GM21423 (cell line): Measurements from ENCODE around the gene SNORC.

Experiments used
- ATAC-seq: cut with Tn5 transposase; IDR thresholded peaks from one replicate; pipeline ENCODE4 v1.9.1; 2021; ENCODE audit warnings: mild to moderate bottlenecking, moderate library complexity; ENCODE audit not compliant: unreplicated experiment

SNORC gene

DNA sequence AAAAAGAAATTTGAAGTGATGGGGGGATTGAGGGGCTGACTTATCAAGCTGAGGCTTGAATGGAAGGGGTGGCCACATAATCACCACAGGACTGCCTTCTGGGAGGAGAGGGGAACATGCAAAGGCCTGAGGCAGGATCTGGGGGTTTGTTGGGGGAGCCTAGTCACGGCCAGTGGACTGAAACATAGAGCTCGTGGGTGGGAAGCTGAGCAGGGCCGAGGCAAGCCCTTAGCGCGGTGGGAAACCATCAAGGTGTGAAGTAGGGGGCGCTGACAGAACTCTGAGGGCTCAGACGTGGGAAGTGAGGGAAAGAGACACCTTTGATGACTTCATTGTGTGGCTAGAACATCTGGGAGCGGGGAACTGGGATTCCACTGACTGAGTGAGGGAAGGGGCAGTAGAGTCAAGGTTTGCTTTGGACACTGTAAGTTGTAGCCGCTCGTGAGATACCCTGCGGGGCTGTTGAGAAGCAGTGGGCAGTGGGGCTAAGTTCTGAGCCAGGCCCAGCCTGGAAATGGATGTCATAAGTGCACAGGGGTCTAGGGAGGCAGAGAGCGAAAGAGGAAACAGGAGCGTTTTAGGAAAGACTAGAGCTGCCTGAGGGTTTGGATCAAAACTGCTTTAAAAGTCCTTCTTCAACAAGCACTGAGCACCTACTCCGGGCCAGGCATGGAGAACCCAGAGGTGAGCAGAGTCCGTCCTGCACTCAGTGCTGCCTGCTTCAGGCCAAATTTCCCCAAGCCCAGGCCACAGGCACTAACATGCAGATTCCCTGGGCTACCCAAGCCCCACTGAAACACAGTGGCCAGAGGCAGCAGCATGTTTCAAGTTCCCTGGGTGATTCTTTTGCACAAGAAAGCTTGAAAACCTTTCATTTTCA, 686 bp upstream of the SNORC start:
- no peak for ATAC-seq

DNA sequence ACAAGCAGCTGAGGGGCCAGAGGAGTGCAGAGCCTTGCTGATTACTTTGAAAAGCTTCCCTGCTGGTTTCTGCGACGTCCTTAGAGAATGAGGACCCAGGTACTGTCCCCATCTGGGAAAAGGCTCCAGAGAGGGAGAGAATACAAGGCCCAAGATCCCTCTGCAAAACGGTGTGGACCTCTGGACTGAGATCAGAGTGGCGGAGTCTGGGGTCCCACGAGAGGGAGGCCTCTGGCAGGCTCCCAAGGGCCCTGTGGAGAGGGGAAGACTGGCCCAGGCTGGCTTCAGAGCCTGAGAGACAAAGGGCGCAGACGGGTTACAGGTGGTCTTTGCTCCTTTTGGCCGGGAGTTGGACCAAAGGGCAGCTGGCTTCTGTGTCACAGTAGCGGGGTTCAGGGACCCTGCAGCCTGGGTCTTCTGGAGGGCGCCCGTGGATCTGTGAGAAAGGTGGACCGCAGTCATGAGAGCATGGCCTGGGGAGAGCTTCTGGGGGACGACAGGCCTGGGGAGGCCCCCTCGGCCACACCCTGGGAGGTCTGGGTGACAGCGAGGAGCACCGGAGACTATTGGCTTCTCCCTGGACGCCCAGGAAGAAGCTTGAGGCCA, 805 bp downstream of the SNORC start:
- ATAC-seq: no peak

DNA sequence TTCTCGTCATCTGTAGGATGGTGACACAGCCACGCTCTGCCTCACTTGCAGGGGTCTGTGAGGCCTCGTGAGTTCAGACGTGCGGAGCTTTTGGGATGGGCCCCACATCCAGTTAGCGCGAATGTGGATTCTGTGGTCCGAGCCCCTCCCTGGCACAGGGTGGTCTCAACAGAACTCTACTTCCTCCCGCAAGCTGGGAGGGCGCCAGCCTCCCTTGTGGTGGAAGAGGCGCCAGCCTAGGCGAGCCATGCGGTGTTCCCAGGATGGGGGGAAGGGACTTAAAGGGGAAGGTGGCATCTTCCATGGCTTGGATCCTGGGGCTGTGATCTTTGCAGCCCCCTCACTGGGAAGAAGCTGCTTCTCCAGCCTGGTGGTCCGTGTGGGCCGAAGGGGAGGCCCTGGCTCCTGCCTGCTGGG, 1.4 kb downstream of the SNORC start:
- ATAC-seq: no peak

DNA sequence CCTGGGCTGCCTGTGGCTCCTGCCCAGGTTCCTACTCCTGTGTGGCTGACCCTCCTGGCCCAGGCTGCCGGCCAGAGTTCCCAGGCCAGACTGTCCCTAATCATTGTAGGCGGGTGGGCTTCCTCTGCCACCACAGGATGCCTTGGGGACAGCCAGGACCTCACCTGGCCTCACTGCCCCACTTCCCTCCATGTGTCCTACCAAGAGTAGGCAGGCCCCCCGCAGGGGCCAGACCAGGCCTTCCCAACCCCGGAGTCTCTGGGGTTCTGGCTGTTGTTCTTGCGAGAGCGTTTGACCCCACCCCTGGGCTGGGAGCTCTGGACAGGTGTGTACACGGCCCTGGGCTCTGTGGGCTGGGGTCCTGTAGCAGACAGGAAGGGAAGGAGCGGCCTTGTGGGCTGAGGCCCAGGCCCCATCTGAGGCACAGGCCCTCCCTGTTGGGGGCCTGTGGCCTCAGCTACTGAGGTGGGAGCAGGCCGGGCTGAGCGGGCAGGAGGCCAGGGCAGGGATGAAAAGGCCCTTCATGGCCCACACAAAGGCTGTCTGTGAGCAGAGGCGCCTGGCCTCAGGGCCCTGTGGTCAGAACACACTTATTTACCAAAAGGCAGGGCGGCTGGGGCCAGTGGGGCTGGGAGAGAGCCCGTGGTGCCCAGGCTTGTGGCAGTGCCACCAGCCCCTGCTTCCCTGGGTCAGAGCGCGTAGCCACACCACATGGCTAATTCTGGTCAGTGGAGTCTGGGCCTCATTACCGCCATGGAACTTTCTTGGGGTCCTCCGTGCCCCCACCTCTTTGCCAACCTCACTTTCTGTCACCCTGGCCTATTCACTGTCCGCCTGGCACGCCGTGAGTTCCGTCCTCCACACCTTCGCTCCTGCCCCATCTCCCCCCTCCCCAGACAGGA, 2.0 kb downstream of the SNORC start:
- ATAC-seq: no peak

DNA sequence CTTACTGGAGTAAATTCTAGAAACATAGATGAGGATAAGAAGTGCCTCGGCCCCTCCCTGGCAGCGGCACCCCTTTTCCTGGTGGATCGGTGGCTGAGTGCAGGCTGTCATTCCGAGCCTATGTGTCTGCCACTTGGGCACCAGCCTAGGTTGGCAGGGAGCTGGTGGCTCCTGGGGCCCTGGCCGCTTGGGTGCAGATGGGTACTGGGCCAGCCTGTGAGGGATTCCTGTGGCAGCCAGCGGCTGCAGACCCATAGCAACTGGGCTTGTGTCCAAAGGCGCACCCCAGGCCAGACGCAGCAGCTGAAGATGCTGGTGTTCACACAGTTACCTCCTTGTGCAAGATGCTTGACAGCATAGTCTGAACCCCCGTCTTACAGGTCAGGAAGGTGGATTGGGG, 2.8 kb downstream of the SNORC start:
- no peak for ATAC-seq

DNA sequence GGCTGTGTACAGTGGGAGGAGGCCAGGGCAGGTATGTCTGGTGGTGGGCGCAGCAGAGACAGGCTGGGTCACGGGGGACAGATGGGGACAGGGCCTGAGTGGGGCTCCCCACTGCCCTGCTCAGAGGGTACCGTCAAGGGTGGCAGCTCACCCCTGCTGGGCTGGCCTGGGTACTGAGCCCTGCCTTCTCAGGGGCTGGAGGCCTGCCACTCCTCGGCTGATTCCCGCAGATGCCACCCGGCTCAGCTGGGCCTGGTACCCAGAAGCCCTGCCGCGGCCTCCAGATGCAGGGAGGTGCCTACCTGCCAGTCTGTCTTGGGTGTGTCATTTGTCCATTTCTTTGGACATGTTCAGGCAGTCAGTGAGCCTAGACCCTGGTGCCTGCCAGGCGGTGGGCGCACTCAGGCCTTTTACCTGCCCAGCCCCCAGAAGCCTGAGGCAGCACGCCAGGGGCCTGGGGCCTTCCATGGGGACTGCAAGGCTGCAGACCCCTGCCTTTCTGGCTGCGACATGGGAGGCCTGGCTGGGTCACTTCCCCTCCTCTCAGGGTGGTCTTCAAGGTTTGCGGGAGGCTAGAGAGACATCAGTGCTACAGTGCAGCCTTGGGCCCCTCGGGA, 3.3 kb downstream of the SNORC start:
- no peak for ATAC-seq

DNA sequence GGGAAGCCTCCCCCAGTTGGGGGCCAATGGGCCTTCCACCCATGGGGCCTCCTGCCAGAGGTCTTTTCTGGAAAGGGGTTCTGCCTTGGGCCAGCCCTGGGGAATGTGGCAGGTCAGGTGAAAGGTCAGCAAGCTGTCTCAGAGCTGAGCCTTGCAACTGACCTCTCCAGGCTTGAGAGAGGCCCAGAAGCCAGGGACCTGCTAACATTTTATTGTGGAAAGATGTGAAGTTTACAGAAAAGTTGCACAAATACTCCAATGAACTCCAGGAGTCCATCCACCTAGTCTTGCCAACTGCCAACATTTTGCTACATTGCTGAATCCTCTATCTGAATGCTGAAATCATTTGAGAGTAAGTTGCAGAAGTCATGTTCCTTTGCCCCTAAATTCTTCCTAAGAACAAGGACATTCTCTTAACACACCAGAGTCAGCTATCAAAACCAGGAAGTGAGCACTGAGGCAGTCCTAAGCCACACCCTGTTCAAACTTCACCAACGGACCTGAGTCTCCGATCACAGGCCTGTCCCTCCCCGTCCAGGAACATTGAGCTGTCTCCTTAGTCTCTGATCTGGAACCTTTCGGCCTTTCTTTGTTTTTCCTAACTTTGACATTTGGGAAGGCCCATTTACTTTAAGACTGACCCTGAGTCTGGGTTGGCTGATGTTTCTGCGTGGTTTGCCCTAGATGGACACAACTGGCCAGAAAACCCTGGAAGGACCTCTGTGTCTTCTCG, 4.0 kb downstream of the SNORC start:
- no peak for ATAC-seq

DNA sequence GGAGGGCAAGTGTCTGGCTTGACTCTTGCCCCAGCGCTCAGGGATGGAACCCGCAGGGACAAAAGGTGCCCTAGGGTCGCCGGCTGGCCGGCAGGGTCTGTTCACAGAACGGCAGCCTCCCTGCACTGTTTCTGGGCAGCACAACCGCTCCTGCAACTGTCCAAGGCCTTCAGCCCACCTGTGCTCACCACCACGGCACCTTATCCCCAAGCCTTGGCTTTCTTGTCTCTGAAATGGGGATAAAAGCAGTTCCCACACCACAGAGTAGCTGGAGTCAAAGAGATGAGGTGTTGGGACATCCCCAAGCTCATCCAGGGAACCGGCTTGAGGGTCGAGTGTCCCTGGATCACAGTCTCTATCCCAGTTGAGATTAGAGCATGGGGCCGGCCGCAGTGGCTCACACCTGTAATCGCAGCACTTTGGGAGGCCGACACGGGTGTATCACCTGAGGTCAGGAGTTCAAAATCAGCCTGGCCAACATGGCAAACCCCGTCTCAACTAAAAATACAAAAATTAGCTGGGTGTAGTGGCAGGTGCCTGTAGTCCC, 4.7 kb downstream of the SNORC start:
- no peak for ATAC-seq

DNA sequence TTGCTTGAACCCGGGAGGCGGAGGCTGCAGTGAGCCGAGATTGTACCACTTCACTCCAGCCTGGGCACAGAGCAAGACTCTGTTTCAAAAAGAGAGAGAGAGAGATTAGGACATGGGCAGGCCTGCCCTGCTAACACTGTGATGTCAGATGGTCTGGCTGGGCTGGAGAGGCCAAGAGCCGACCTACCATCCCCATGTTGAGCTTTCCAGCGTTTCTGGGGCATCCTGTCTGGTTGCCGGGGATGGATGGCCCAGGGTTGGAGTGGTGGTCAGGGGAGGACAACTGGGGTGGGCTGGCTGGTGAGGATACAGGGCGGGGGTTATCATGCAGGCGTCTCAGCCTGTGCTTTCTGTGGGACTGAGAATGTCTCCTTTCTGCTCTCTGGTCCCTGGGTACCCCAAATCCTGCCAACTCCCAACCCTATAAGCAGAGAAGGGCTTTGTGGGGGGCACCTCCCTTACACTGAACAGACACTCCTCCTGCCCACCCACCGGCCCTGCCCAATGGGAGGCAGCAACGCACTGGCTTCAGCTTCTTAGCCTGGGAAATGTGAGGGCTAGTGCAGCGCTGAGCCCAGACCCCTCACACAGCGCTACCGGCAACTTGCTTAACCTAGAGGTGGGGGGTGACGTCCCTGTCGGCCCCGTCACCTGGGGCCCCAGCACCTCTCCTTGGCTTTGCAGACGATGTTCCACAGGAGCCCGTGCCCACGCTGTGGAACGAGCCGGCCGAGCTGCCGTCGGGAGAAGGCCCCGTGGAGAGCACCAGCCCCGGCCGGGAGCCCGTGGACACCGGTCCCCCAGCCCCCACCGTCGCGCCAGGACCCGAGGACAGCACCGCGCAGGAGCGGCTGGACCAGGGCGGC, 5.4 kb downstream of the SNORC start:
- no peak for ATAC-seq

DNA sequence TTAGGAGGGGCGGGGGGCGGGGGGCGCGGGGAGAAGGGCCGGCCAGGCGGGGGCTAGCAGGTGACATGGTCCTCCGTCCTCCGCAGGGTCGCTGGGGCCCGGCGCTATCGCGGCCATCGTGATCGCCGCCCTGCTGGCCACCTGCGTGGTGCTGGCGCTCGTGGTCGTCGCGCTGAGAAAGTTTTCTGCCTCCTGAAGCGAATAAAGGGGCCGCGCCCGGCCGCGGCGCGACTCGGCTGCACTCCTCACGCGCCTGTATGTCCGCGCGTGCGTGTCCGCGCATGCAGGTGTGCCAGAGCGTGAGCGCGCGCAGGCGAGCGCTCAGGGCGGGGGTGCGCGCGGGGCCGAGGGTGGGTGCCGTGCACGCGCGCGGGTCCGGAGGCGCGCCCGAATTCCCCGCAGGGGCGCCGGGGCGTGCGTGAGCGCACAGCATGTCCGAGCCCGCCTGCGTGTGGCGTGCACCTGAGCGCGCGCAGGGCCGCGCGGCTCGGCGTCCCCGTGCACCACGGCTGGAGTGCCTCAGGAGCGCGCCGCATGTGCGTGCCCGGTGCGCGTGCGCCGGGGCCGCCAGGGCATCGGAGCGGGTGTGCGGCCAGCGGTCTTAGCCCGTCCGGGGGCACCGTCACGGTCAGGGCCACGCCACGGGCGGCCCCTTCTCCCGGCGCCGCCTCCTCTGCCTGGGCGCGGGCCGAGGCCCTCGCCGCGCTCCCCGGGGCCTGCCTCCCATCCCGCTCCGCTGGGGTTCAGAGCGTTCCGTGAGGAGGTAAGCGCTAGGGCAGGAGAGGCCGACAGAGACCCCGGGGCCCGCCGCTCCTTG, 6.3 kb downstream of the SNORC start:
- no peak for ATAC-seq

DNA sequence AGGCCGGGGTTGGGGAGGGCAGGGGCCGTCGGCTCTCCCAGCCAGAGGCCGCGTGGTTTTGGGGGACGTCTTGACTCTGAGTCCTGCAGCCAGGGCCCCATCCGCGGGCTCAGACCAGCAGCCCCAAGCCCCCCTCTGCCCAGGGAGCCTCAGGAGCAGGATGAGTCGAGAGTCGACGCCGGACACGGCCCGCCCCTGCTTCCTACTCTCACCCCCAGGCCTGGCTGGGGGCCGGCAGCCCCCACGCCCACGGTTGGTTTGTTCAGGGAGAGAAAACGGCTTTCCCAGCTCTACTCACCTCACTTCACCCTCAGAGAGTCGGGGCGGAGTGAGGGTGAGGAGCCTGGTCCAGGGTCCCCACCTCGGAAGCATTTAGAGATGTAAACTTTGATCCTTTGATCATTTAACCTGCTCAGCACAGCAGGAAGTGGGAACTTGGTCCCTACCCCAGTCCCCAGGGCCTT, 6.9 kb downstream of the SNORC start:
- no peak for ATAC-seq

DNA sequence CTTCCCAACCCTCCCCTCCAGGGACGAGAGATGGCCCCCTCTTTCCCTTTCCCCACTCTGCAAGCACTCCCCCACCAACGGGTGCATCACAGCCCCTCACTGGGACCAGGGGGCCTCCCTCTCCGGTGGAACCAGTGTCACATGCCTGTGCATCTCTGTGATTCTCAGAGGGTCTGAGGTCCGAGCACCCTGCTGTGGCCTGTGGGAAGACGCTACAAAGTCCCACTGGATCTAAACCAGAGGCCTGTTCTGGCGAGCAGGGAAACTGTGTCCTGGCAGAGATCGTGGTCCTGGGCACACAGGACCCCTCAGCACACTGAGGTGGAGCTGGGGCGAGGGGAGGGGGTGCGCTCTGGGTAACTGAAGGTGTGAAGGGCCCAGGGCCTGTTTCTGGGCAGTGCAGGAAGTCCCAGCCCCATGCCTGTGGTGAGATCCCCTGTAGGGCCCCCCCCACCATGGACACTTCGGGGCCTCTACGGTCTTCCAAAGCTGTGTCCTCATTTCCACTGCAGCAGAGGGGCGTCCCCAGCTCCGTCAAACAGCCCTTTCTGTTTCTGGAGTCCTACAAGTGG, 8.0 kb downstream of the SNORC start:
- no peak for ATAC-seq

DNA sequence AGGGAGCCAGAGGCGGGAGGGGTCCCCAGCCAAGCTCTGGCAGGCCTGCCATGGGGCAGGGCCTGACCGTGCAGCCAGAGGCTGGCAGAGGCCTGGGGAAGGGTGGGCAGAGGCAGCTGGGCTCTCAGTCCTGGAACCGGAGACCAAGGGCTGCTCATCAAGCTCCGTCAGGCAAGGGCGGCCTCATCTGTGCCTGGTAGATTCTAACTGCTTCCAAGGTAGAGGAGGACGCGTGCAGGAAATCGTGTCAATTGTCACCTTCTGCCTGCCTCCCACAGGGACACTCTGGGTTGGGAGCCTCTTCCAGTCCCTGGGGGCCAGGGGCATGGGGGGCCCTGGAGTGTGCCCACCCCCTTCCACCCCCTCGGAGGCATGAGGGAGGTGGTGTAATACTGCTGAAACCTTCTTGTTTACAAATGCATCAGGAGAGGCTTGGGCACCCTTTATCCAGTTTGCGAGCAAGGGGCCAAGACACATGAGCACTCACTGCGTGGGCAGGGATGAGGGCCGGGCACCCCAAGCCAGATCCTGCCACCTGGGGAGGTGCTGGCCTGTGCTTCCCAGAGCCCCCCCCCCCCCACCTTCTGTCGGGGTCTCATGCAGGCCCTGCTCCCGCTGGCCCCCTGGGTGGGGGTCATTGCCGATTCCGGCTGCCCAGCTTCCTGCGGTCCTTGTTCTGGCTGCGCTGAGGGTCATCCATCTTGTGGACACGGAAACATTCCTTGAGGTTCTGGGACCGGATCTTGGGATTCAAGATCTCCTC, 9.0 kb downstream of the SNORC start:
- no peak for ATAC-seq

DNA sequence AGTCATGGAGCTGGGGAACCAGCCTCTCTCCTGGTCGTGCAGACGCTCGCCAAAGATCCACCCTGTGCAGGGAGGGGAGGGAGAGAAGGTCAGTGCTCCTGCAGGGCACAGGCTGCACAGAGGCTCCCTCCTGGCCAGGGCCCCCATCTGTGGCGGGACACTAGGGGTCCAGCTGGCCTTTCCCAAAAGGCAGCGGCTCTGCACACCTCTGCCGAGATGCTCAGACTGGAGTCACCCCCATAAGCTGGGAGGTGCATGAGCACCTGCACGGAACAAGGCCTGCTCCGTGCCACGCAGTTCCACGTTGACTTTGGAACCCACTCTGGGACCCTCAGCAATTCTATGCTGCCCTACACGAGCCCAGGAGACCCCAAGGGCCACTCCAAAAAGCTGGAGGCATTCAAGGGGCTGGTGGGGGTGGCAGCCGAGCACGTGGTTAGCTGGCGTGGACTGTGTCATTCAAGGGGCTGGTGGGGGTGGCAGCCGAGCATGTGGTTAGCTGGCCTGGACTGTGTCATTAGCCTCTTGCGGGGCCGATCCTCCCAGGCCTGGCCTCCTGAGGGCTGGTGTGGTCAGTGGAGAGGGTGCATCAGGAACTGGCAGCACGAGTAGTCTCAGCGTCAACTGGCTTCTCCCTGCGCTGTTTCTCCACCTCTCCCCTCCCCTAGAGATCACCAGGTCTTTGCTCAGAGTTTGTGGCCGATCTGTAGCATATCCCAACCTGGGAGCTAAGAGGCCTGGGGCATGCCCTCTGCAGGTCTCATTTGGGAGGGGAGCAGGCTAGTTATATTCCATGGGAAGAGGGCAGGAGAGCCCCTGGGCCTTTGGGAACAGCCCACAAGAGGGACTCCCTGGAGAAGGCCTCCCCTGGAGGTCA, 9.8 kb downstream of the SNORC start:
- no peak for ATAC-seq

DNA sequence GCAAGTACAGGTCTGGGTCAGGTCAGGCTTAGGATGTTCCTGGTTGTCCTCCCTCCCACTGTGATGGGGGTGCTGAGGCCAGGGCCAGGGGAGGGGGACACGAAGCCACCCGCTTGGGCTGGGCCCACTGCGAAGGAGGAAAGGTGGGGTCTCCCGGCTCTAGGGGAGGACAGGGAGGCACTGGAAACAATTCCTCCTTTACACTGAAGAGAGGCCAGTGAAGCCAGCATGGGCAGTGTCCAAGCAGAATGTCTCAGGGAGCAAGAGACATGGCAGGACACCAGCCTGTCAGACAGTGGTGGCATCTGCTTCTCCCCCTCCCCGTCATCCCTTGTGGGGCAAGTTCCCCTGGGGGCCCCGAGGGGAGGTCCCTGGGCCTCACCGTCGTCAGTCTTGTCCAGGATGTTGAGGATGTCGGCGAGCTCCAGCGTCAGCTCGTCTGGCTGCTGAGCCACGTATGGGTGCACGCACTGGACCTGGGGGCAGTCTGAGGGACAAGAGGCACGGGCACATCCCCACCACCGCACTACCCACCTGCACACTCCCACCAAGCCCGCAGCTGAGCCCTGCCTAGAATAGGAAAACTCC, 10.8 kb downstream of the SNORC start:
- ATAC-seq: no peak

DNA sequence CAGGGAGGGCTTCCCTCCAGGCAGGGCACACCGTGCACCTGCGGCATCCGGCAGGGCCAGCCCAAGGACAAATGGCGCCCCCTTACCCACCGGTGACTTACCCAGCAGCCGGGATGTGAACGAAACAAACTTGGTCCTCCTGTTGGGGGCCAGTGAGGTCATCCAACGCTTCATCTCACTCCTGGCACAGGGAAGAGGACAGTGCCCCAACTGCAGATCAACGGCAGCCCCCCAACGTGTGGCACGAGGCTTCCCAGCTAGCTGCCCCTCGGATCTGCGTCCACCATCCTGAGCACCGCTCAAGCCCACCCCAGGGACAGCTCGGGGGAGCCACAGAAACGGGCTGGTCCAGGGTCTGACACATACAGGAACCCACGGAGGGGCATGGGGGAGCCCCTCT, 12.0 kb downstream of the SNORC start:
- ATAC-seq: no peak
